Effector memory CD8-positive, alpha-beta T cell (primary cell): ENCODE measurements around the gene EMILIN1.

Experiments
- ATAC-seq: fragments of 150-1000 bp; cut with Tn5 transposase; replicated peaks from 2 replicates; pipeline ENCODE4 v1.10.0; 2021; ENCODE audit warnings: mild to moderate bottlenecking, moderate library complexity
- DNase-seq, 3 experiments: peaks; one replicate each; pipeline ENCODE4 v3.0.0; 2021
- H3K27ac Mint-ChIP-seq, 2 donors: one replicate each; pipeline ENCODE4 v1.8.0; 2022; ENCODE audit warnings: mild to moderate bottlenecking in 2 of 2, mixed read lengths in 2 of 2, moderate library complexity in 2 of 2
- H3K27me3 Mint-ChIP-seq, 2 donors: one replicate each; pipeline ENCODE4 v1.8.0; 2022; ENCODE audit warnings: mixed read lengths in 2 of 2
- H3K36me3 Mint-ChIP-seq: one replicate; pipeline ENCODE4 v1.8.0; 2022; ENCODE audit warnings: mild to moderate bottlenecking, moderate library complexity, mixed read lengths; ENCODE audit not compliant: insufficient read depth
- H3K4me1 Mint-ChIP-seq, 2 donors: one replicate each; pipeline ENCODE4 v1.8.0; 2022; ENCODE audit warnings: low read depth in 2 of 2, mixed read lengths in 2 of 2
- H3K4me3 Mint-ChIP-seq, 2 donors: one replicate each; pipeline ENCODE4 v1.8.0; 2022; ENCODE audit warnings: mild to moderate bottlenecking in 2 of 2, mixed read lengths in 2 of 2, moderate library complexity in 2 of 2
- H3K9me3 Mint-ChIP-seq, 2 donors: one replicate each; pipeline ENCODE4 v1.8.0; 2022; ENCODE audit warnings: mixed read lengths in 2 of 2

Gene EMILIN1

DNA sequence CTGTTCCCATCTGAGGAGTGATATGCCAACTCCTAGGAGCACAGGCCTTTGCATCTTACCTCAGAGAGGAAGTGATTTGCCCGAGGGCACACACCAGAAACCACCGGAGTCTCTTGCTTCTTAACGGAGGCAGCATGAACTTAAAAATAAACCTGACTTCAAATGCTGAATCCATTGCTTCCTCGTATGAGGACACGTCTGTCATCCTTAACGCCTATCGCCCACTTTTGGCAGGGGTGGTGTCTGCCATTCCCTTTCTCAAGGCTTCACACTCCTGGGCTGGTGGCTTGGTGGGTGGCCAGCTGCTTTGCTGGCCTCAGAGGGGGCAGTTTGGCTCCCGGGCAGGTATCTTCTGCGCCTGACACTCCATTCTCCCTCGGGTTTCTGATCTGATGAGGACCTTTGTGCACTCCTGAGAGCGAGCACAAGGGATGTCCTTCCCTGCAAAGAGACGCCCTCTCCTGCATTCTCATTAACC is 57.1 kb downstream of the EMILIN1 start:
- Mint-ChIP-seq H3K27ac (peak overlapping the region in 1 of 2 donors; percentile 91), H3K36me3 (peaks cover 38% of the 10 kb centered on the region), H3K4me3 (peak overlapping the region; percentile 80 to 95), H3K4me1 (peaks cover 18 to 29% of the 10 kb centered on the region in 2 donors), H3K9me3 (no peaks in the 10 kb centered on the region), H3K27me3 (no peaks in the 10 kb centered on the region)
- ATAC-seq (no peak), DNase-seq (no peak)
